Mononuclear cell (primary cell): ENCODE results near the gene IL21. TPM values are rescaled to one million over a fixed set of nuclear protein-coding genes. Genes with fewer than 3 reads are reported as not detected.
"Not testable (repeated sequence)": the region's sequence is repeated elsewhere in the genome, so short reads cannot be mapped to it uniquely, and the experiment has no call there.

Experiments
- H3K27me3 ChIP-seq: 2 replicates; pipeline ENCODE4 v1.6.0; 2011; ENCODE audit warnings: low read length, control low read depth; ENCODE audit not compliant: insufficient read depth
- H3K4me1 ChIP-seq: 2 replicates; pipeline ENCODE4 v1.5.1; 2011; ENCODE audit warnings: mild to moderate bottlenecking, low read length, control low read depth; ENCODE audit not compliant: insufficient read depth
- H3K4me3 ChIP-seq: 2 replicates; pipeline ENCODE4 v1.5.1; 2011; ENCODE audit warnings: mild to moderate bottlenecking, low read length, moderate library complexity
- H3K9me3 ChIP-seq: 2 replicates; pipeline ENCODE4 v1.5.1; 2011; ENCODE audit warnings: low read depth, mild to moderate bottlenecking, control low read depth, low read length
- total RNA-seq: library from RNA; depleted of rRNA; stranded (reverse); fragments of >200 nt; gene quantifications from one replicate; pipeline ENCODE4 v1.2.3, GENCODE V29; 2012

The IL21 gene
- total RNA-seq, 1 donor = not detected

DNA sequence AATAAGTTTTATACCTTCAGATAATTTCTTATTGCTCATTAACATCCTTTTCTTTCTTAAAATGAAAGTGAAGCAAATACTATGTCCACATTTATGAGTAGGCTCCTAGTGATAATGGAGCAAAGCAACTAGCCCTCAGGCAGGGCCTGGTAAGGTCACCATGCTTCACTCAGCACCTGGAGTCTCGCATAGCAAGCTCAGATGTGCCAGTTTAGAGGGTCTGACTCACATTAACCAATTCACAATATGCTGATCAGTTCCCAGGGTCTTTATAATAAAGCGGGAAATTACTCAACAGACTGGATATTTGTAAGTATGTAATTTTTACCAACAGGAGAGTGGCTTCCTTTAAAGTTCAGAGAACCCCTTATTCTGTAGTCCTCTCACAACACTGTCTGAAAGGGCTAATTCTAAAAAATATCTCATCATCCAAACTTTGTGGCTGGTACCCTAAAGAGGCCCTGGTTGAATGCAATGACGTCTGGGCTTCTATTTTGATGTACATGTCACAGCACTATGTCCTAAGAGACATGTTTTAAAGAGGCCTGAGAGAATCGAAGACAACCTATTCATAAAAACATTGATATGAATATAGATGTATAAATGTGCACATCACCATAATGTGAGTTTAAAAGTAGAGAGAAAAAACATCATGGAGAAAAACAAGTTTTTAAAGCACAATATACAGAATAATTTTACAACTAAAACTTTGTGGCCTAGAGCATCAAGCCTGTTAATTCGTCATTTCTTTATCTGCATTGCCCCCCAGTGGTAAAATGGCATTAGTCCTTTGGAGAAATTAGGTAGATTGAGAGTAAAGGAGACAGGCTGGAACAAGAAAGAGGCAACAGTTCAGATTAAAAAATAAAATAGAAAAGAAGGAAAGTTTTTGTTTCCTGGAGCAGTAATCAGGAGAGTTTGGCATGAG lies 44.3 kb downstream of the IL21 start:
- Histone ChIP-seq H3K9me3 (no peaks in the 10 kb centered on the region), H3K27me3 (no peaks in the 10 kb centered on the region), H3K4me1 (peaks cover 11% of the 10 kb centered on the region), H3K4me3 (no peak overlapping the region)

DNA sequence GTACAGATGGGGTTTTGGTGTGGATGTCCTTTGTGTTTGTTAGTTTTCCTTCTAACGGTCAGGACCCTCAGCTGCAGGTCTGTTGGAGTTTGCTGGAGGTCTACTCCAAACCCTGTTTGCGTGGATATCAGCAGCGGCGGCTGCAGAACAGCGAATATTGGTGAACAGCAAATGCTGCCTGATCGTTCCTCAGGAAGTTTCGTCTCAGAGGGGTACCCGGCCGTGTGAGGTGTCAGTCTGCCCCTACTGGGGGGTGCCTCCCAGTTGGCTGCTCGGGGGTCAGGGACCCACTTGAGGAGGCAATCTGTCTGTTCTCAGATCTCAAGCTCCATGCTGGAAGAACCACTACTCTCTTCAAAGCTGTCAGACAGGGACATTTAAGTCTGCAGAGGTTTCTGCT lies 46.5 kb downstream of the IL21 start:
- not testable (repeated sequence) for H3K27me3 ChIP-seq, H3K4me3 ChIP-seq, H3K9me3 ChIP-seq
- peaks cover 11% of the 10 kb centered on the region for H3K4me1 ChIP-seq

DNA sequence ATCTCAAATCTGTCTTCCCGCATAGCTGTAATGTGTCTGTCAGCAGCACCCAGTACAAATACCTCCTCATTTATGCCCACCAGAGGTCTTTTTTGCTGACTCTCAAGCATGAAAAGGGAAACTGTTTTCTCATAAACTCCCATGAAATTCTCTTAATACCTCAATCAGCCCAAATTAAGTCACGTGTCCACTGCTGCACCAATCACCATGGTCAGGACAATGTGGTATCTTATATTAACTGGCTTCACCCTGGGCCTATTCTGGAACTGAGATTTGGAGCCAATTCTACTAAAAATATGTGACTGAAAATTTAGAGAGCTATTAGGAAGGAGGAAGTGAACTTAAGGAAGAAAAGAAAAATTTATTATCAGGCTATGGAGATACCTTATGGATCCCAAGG lies 58.4 kb downstream of the IL21 start:
- H3K4me1 ChIP-seq = no peaks in the 10 kb centered on the region
- H3K9me3 ChIP-seq = no peaks in the 10 kb centered on the region
- H3K27me3 ChIP-seq = no peaks in the 10 kb centered on the region
- H3K4me3 ChIP-seq = no peak overlapping the region

Other genes with a start within 250 kb of the IL21 start
- not detected for gene ADAD1, start 242.1 kb downstream of the IL21 start, total RNA-seq
- gene IL2, start 164.3 kb downstream of the IL21 start, total RNA-seq = 1.3 TPM
- 1.3 TPM for gene BBS12, start 111.6 kb upstream of the IL21 start, total RNA-seq
- 0.31 TPM for gene FGF2, start 205.8 kb upstream of the IL21 start, total RNA-seq